Omental fat pad (tissue), 4 donors: ENCODE measurements around the gene ZNF212. TPM values are rescaled to one million over a fixed set of nuclear protein-coding genes. Genes with fewer than 3 reads are reported as not detected.
"Not testable (repeated sequence)": the region's sequence is repeated elsewhere in the genome, so short reads cannot be mapped to it uniquely, and the experiment has no call there.

Experiments used
- ATAC-seq: fragments of 150-250 bp; one replicate; pipeline ENCODE4 v1.9.1; 2016; ENCODE audit warnings: mild to moderate bottlenecking, moderate library complexity; ENCODE audit not compliant: low FRiP score
- DNase-seq: peaks from one replicate; pipeline ENCODE4 v3.0.0-alpha.2; 2019; ENCODE audit warnings: low spot score
- total RNA-seq, 4 donors: library from RNA; depleted of rRNA; stranded (reverse); fragments of >200 nt; gene quantifications; one replicate each; pipeline ENCODE4 v1.1.0, GENCODE V29; 2016
- TF ChIP-seq, protein P1 (sequence below), 3 donors: fragments of 450-650 bp; IDR thresholded peaks; one replicate each; pipeline ENCODE4 v1.5.1; 2016 to 2017; ENCODE audit warnings: antibody characterized with exemption in 3 of 3, mild to moderate bottlenecking in 3 of 3, moderate library complexity in 2 of 3

ZNF212 gene
- total RNA-seq, 4 donors from 2014 or later, result 2.4 to 8.5 (median 5.0) TPM

- TF ChIP-seq, protein P1, sequence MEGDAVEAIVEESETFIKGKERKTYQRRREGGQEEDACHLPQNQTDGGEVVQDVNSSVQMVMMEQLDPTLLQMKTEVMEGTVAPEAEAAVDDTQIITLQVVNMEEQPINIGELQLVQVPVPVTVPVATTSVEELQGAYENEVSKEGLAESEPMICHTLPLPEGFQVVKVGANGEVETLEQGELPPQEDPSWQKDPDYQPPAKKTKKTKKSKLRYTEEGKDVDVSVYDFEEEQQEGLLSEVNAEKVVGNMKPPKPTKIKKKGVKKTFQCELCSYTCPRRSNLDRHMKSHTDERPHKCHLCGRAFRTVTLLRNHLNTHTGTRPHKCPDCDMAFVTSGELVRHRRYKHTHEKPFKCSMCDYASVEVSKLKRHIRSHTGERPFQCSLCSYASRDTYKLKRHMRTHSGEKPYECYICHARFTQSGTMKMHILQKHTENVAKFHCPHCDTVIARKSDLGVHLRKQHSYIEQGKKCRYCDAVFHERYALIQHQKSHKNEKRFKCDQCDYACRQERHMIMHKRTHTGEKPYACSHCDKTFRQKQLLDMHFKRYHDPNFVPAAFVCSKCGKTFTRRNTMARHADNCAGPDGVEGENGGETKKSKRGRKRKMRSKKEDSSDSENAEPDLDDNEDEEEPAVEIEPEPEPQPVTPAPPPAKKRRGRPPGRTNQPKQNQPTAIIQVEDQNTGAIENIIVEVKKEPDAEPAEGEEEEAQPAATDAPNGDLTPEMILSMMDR (IDR thresholded peaks at IDR 0.05), result peak in 1 of 3 donors; percentile 92
- peak; percentile 96 for ATAC-seq
- peak; percentile 53 for DNase-seq
Observed at GRCh38 chr7:149261829-149262617, 22.6 kb downstream of the ZNF212 start, which contains the start of gene ZNF783. Gene ZNF783, plus strand, starts transcription at chr7:149262196. Its CDS starts 138 bp downstream, at chr7:149262334.

DNA sequence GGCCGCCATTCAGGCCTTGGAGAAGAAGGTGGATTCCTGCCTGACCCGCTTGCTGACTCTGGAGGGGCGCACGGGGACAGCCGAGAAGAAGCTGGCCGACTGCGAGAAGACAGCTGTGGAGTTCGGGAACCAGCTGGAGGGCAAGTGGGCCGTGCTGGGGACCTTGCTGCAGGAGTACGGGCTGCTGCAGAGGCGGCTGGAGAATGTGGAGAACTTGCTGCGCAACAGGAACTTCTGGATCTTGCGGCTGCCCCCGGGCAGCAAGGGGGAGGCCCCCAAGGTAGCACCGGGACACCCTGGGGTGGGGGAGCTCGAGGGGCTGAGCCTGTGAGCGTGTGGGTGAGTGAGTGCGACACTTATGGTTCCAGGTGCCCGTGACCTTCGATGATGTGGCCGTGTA, 27.0 kb downstream of the ZNF212 start:
- ATAC-seq (no peak), DNase-seq (no peak)
- TF ChIP-seq, protein P1 (IDR thresholded peaks at IDR 0.05), result no peak

- TF ChIP-seq, protein P1 (IDR thresholded peaks at IDR 0.05), result no peak
- DNase-seq (no peak), ATAC-seq (no peak)
Observed at GRCh38 chr7:149267733-149268132, 28.3 kb downstream of the ZNF212 start.

GRCh38 chr7:149274424-149274823, 35.0 kb downstream of the ZNF212 start:
- not testable (repeated sequence) for DNase-seq, ATAC-seq

GRCh38 chr7:149277871-149278270, 38.4 kb downstream of the ZNF212 start:
- ATAC-seq (no peak), DNase-seq (no peak)
- TF ChIP-seq, protein P1 (IDR thresholded peaks at IDR 0.05), result no peak

- ATAC-seq (no peak), DNase-seq (no peak)
- TF ChIP-seq, protein P1 (IDR thresholded peaks at IDR 0.05), result no peak
Observed at GRCh38 chr7:149278396-149278795, 38.9 kb downstream of the ZNF212 start.

- DNase-seq, result no peak
- TF ChIP-seq, protein P1 (IDR thresholded peaks at IDR 0.05), result no peak
- no peak for ATAC-seq
Observed at GRCh38 chr7:149279111-149279743, 39.8 kb downstream of the ZNF212 start.
